HG02970 (cell line): ENCODE results near the gene CYP4V2.
A peak's percentile ranks its signal among the peaks of the same experiment; 100 is the strongest.

Source experiments
- ATAC-seq: cut with Tn5 transposase; IDR thresholded peaks from one replicate; pipeline ENCODE4 v1.9.1; 2021; ENCODE audit warnings: mild to moderate bottlenecking, moderate library complexity, moderate number of reproducible peaks; ENCODE audit not compliant: unreplicated experiment, low FRiP score

Gene CYP4V2

GRCh38 chr4:186172546-186172945 lies 18.8 kb upstream of the CYP4V2 start:
- no peak for ATAC-seq

- no peak for ATAC-seq
Measured at GRCh38 chr4:186188107-186188506, 3.3 kb upstream of the CYP4V2 start.

- ATAC-seq = no peak
Measured at GRCh38 chr4:186189656-186190055, 1.7 kb upstream of the CYP4V2 start.

- ATAC-seq = peak; percentile 28
Measured at GRCh38 chr4:186190581-186191199, 677 bp upstream of the CYP4V2 start.

GRCh38 chr4:186192066-186192612 lies 772 bp downstream of the CYP4V2 start:
- ATAC-seq = peak; percentile 12

GRCh38 chr4:186193851-186194250 lies 2.5 kb downstream of the CYP4V2 start:
- ATAC-seq = no peak

GRCh38 chr4:186196063-186196462 lies 4.7 kb downstream of the CYP4V2 start:
- no peak for ATAC-seq

GRCh38 chr4:186200516-186200915 lies 9.1 kb downstream of the CYP4V2 start:
- ATAC-seq = no peak

GRCh38 chr4:186201010-186201409 lies 9.6 kb downstream of the CYP4V2 start:
- no peak for ATAC-seq

GRCh38 chr4:186201535-186202230 lies 10.3 kb downstream of the CYP4V2 start:
- ATAC-seq = peak; percentile 79

GRCh38 chr4:186202490-186203140 lies 11.2 kb downstream of the CYP4V2 start:
- no peak for ATAC-seq

- ATAC-seq = no peak
Measured at GRCh38 chr4:186203406-186203805, 12.0 kb downstream of the CYP4V2 start.

- ATAC-seq = peak; percentile 55
Measured at GRCh38 chr4:186204103-186204559, 12.8 kb downstream of the CYP4V2 start.

GRCh38 chr4:186204686-186205085 lies 13.3 kb downstream of the CYP4V2 start:
- no peak for ATAC-seq

- ATAC-seq = no peak
Measured at GRCh38 chr4:186205156-186205555, 13.8 kb downstream of the CYP4V2 start.

GRCh38 chr4:186216465-186217024 lies 25.2 kb downstream of the CYP4V2 start:
- no peak for ATAC-seq

GRCh38 chr4:186217733-186218293 lies 26.4 kb downstream of the CYP4V2 start:
- ATAC-seq = no peak

GRCh38 chr4:186221624-186222023 lies 30.3 kb downstream of the CYP4V2 start:
- no peak for ATAC-seq

- no peak for ATAC-seq
Measured at GRCh38 chr4:186225848-186226247, 34.5 kb downstream of the CYP4V2 start.

- ATAC-seq = no peak
Measured at GRCh38 chr4:186226521-186227189, 35.3 kb downstream of the CYP4V2 start.
